UCSD-AML1 (cell line): ENCODE data around the gene CTU1.

ENCODE experiments used
- DNase-seq: peaks from one replicate; lab custom pipeline; 2025; ENCODE audit not compliant: unreplicated experiment; lab: John Stamatoyannopoulos, UW

The CTU1 gene

GRCh38 chr19:51135004-51135403 is 26.8 kb upstream of the CTU1 start:
- DNase-seq: no peak

- peak; percentile 77 for DNase-seq
These were observed 23.8 kb upstream of the CTU1 start for GRCh38 chr19:51131780-51132680.

GRCh38 chr19:51129716-51130115 is 21.5 kb upstream of the CTU1 start:
- no peak for DNase-seq

GRCh38 chr19:51128227-51128626 is 20.0 kb upstream of the CTU1 start:
- DNase-seq: no peak

- peak; percentile 81 for DNase-seq
These were observed 19.5 kb upstream of the CTU1 start for GRCh38 chr19:51127755-51128154.

GRCh38 chr19:51127032-51127431 is 18.8 kb upstream of the CTU1 start:
- no peak for DNase-seq

- no peak for DNase-seq
These were observed 17.3 kb upstream of the CTU1 start for GRCh38 chr19:51125421-51126075.

GRCh38 chr19:51124729-51125128 is 16.5 kb upstream of the CTU1 start, which contains the start of gene SIGLEC9:
Gene SIGLEC9 (plus strand): TSS chr19:51124906. CDS start chr19:51124975, 69 bp downstream.
- DNase-seq: peak; percentile 50

GRCh38 chr19:51124216-51124615 is 16.0 kb upstream of the CTU1 start:
- DNase-seq: no peak

- DNase-seq: no peak
These were observed 15.6 kb upstream of the CTU1 start for GRCh38 chr19:51123802-51124201.

GRCh38 chr19:51123381-51123800 is 15.2 kb upstream of the CTU1 start:
- no peak for DNase-seq

GRCh38 chr19:51122112-51122981 is 14.1 kb upstream of the CTU1 start:
- peak; percentile 41 for DNase-seq

- no peak for DNase-seq
These were observed 13.0 kb upstream of the CTU1 start for GRCh38 chr19:51121257-51121656.

- no peak for DNase-seq
These were observed 12.0 kb upstream of the CTU1 start for GRCh38 chr19:51120160-51120559.

GRCh38 chr19:51119611-51120010 is 11.4 kb upstream of the CTU1 start:
- no peak for DNase-seq

GRCh38 chr19:51119101-51119500 is 10.9 kb upstream of the CTU1 start:
- no peak for DNase-seq

GRCh38 chr19:51116736-51117286 is 8.6 kb upstream of the CTU1 start:
- DNase-seq: no peak

GRCh38 chr19:51114087-51114729 is 6.0 kb upstream of the CTU1 start:
- no peak for DNase-seq

GRCh38 chr19:51111606-51112005 is 3.4 kb upstream of the CTU1 start:
- peak; percentile 38 for DNase-seq

GRCh38 chr19:51110666-51110971 is 2.4 kb upstream of the CTU1 start:
- no peak for DNase-seq

- no peak for DNase-seq
These were observed 567 bp upstream of the CTU1 start for GRCh38 chr19:51108805-51109146.
